A549 (cell line): Measurements from ENCODE around the gene ULK1.

Experiments used
- CEBPB ChIP-seq, 2 experiments: fragments of >200 bp in 1 of 2; sonication (Bioruptor Twin) in 1 of 2; formaldehyde crosslinking in 1 of 2; IDR thresholded peaks; 2 replicates each; pipeline ENCODE4 v1.6.1; 2012 to 2016
- CTCF ChIP-seq: fragments of >200 bp; sonication (Bioruptor Twin); formaldehyde crosslinking; IDR thresholded peaks from 3 replicates; pipeline ENCODE4 v1.5.1; 2016
- EHMT2 ChIP-seq: fragments of 200-600 bp; sonication (generic); IDR thresholded peaks from 2 replicates; pipeline ENCODE4 v1.6.1; 2016; ENCODE audit warnings: antibody characterized with exemption, low read depth, mild to moderate bottlenecking, moderate library complexity
- ESRRA ChIP-seq: fragments of 150-350 bp; IDR thresholded peaks from 2 replicates; pipeline ENCODE4 v1.6.1; 2014; ENCODE audit warnings: mild to moderate bottlenecking, low read length, borderline replicate concordance
- RAD21 ChIP-seq, 2 experiments: fragments of >200 bp in 1 of 2; sonication (Bioruptor Twin) in 1 of 2; formaldehyde crosslinking in 1 of 2; IDR thresholded peaks in 1 of 2; conservative IDR thresholded peaks in 1 of 2; 2 replicates in 1 of 2; 3 replicates in 1 of 2; pipeline ENCODE4 v1.6.1; 2012 to 2018; ENCODE audit warnings: inconsistent platforms in 1 of 2
- RCOR1 ChIP-seq: fragments of 150-350 bp; IDR thresholded peaks from 2 replicates; pipeline ENCODE4 v1.6.1; 2014; ENCODE audit warnings: antibody characterized with exemption, low read length, low read depth

GRCh38 chr12:131911851-131912477 lies 17.5 kb downstream of the ULK1 start:
- TF ChIP-seq CEBPB (IDR thresholded peaks at IDR 0.05): no peak
- TF ChIP-seq CTCF: no peak
- no peak for TF ChIP-seq ESRRA
- TF ChIP-seq RCOR1: no peak
- no peak for TF ChIP-seq EHMT2
- TF ChIP-seq RAD21 (conservative IDR thresholded peaks at IDR 0.05 in 1 of 2, IDR thresholded peaks at IDR 0.05 in 1 of 2): no peak
